Activated CD4-positive, alpha-beta T cell treated with anti-CD3 and anti-CD28 coated beads for 4 hours (primary cell): ENCODE results near the gene NPIPB8.
"Not testable (repeated sequence)": the region's sequence is repeated elsewhere in the genome, so short reads cannot be mapped to it uniquely, and the experiment has no call there.

Experiments
- DNase-seq, 2 donors: peaks; one replicate each; pipeline ENCODE4 v3.0.0-alpha.2; 2020

Gene NPIPB8

GRCh38 chr16:28637765-28638164 lies at the start of gene NPIPB8:
TSS of gene NPIPB8 (plus strand) at chr16:28638065. CDS start at chr16:28638361, 296 bp downstream.
- DNase-seq, result not testable (repeated sequence)

GRCh38 chr16:28589069-28589468 lies 48.8 kb upstream of the NPIPB8 start:
- DNase-seq, result no peak

- no peak for DNase-seq
Measured at GRCh38 chr16:28589930-28590329, 47.9 kb upstream of the NPIPB8 start.

GRCh38 chr16:28590384-28591340 lies 47.2 kb upstream of the NPIPB8 start:
- no peak for DNase-seq

- DNase-seq, result no peak
Measured at GRCh38 chr16:28591355-28591754, 46.5 kb upstream of the NPIPB8 start.

GRCh38 chr16:28592511-28592910 lies 45.4 kb upstream of the NPIPB8 start:
- DNase-seq, result no peak

GRCh38 chr16:28592979-28593553 lies 44.8 kb upstream of the NPIPB8 start:
- no peak for DNase-seq

- not testable (repeated sequence) for DNase-seq
Measured at GRCh38 chr16:28595451-28595850, 42.4 kb upstream of the NPIPB8 start.

- DNase-seq, result no peak
Measured at GRCh38 chr16:28596115-28596630, 41.7 kb upstream of the NPIPB8 start.

GRCh38 chr16:28596840-28597691 lies 40.8 kb upstream of the NPIPB8 start, which contains the start of gene SULT1A2:
TSS of gene SULT1A2 (minus strand) at chr16:28597050. CDS start at chr16:28595930, 1,120 bp downstream.
- no peak for DNase-seq

- DNase-seq, result no peak
Measured at GRCh38 chr16:28597692-28598261, 40.1 kb upstream of the NPIPB8 start.

GRCh38 chr16:28599377-28600285 lies 38.2 kb upstream of the NPIPB8 start:
- DNase-seq, result not testable (repeated sequence)

- not testable (repeated sequence) for DNase-seq
Measured at GRCh38 chr16:28600965-28601364, 36.9 kb upstream of the NPIPB8 start.

- DNase-seq, result not testable (repeated sequence)
Measured at GRCh38 chr16:28601589-28601988, 36.3 kb upstream of the NPIPB8 start.

GRCh38 chr16:28602062-28602461 lies 35.8 kb upstream of the NPIPB8 start:
- DNase-seq, result not testable (repeated sequence)

- DNase-seq, result no peak
Measured at GRCh38 chr16:28602529-28602928, 35.3 kb upstream of the NPIPB8 start.

GRCh38 chr16:28603381-28604185 lies 34.3 kb upstream of the NPIPB8 start:
- DNase-seq, result no peak

GRCh38 chr16:28604186-28604565 lies 33.7 kb upstream of the NPIPB8 start:
- DNase-seq, result no peak

- no peak for DNase-seq
Measured at GRCh38 chr16:28606291-28607115, 31.4 kb upstream of the NPIPB8 start.
